ENCODE measurements around the gene SPATA45. TPM values are rescaled to one million over a fixed set of nuclear protein-coding genes. Genes with fewer than 3 reads are reported as not detected.

SPATA45 gene
- total RNA-seq, 1 donor from 2014 or later = not detected

GRCh38 chr1:212822956-212823355 lies 24.5 kb downstream of the SPATA45 start:
- peaks cover 16% of the 10 kb centered on the region for H3K9me3 Mint-ChIP-seq (ENCODE audit: unreplicated experiment)
- H3K27ac Mint-ChIP-seq (ENCODE audit: unreplicated experiment) = no peak overlapping the region
- no peak overlapping the region for H3K4me3 Mint-ChIP-seq (ENCODE audit: unreplicated experiment)
- peaks cover 28% of the 10 kb centered on the region for H3K36me3 Mint-ChIP-seq (ENCODE audit: unreplicated experiment)
- TF ChIP-seq CTCF (IDR thresholded peaks at IDR 0.05; ENCODE audit: partially characterized antibody, unreplicated experiment) = no peak
- DNase-seq = no peak
- H3K27me3 Mint-ChIP-seq (ENCODE audit: unreplicated experiment) = peaks cover 10% of the 10 kb centered on the region
- no peaks in the 10 kb centered on the region for H3K4me1 Mint-ChIP-seq (ENCODE audit: low read depth, unreplicated experiment)

DNA sequence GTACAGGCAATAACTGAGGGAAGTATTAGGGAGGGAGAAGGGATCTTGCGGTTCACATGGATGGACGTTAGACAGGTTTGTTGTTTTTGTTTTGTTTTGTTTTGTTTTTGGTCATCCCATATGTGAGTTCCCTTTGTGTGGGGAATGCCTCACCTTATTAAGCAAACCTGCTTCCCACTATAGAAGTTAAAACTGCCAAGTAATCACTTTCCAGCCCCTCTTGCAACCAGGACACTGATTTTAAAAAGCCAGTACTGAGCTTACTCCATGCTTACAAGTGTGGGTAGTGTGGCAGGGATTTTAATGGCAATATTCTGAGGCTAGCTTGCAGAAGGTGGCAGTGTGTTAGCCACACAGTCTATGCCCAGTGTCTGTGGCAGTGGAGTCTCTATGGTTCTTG lies 26.5 kb downstream of the SPATA45 start:
- no peak overlapping the region for H3K27ac Mint-ChIP-seq (ENCODE audit: unreplicated experiment)
- DNase-seq = no peak
- TF ChIP-seq CTCF (IDR thresholded peaks at IDR 0.05; ENCODE audit: partially characterized antibody, unreplicated experiment) = no peak
- peaks cover 11% of the 10 kb centered on the region for H3K9me3 Mint-ChIP-seq (ENCODE audit: unreplicated experiment)
- no peaks in the 10 kb centered on the region for H3K4me1 Mint-ChIP-seq (ENCODE audit: low read depth, unreplicated experiment)
- H3K27me3 Mint-ChIP-seq (ENCODE audit: unreplicated experiment) = peaks cover 6% of the 10 kb centered on the region
- H3K36me3 Mint-ChIP-seq (ENCODE audit: unreplicated experiment) = peaks cover 19% of the 10 kb centered on the region
- no peak overlapping the region for H3K4me3 Mint-ChIP-seq (ENCODE audit: unreplicated experiment)

DNA sequence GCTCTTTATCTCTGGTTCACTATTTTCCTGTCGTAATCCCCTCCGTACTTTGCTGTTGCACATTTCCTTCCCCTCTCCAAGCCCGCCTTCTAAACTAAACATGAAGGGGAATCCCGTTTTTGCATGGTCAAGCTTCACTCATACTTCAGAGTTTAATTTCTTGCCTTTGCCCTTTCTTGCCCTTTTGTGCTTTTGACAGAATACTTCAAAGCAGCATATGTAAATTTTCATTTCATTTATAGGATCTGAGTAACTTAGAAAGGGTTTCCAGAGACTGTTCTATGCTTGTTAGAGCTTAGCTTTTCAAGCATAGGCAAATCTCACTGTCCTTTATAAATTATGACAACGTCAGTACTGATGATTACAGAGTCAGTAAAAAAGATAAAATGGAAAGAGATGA lies 27.7 kb downstream of the SPATA45 start:
- Mint-ChIP-seq H3K4me3 (ENCODE audit: unreplicated experiment) (no peak overlapping the region), H3K9me3 (ENCODE audit: unreplicated experiment) (peaks cover 5% of the 10 kb centered on the region), H3K36me3 (ENCODE audit: unreplicated experiment) (peaks cover 13% of the 10 kb centered on the region), H3K4me1 (ENCODE audit: low read depth, unreplicated experiment) (no peaks in the 10 kb centered on the region), H3K27ac (ENCODE audit: unreplicated experiment) (no peak overlapping the region), H3K27me3 (ENCODE audit: unreplicated experiment) (peaks cover 3% of the 10 kb centered on the region)
- no peak for DNase-seq
- TF ChIP-seq CTCF (IDR thresholded peaks at IDR 0.05; ENCODE audit: partially characterized antibody, unreplicated experiment) = no peak

GRCh38 chr1:212816567-212817278 lies 30.7 kb downstream of the SPATA45 start:
- no peaks in the 10 kb centered on the region for H3K9me3 Mint-ChIP-seq (ENCODE audit: unreplicated experiment)

More at GRCh38 chr1:212816567-212817278, 30.7 kb downstream of the SPATA45 start:
- Mint-ChIP-seq H3K27me3 (ENCODE audit: unreplicated experiment) (no peaks in the 10 kb centered on the region), H3K36me3 (ENCODE audit: unreplicated experiment) (no peaks in the 10 kb centered on the region), H3K4me3 (ENCODE audit: unreplicated experiment) (no peak overlapping the region), H3K4me1 (ENCODE audit: low read depth, unreplicated experiment) (no peaks in the 10 kb centered on the region), H3K27ac (ENCODE audit: unreplicated experiment) (no peak overlapping the region)
- no peak for DNase-seq
- no peak for TF ChIP-seq CTCF (IDR thresholded peaks at IDR 0.05; ENCODE audit: partially characterized antibody, unreplicated experiment)
